ENCODE measurements around the gene TGM4.
"Not testable (repeated sequence)": the region's sequence is repeated elsewhere in the genome, so short reads cannot be mapped to it uniquely, and the experiment has no call there.

Gene TGM4

DNA sequence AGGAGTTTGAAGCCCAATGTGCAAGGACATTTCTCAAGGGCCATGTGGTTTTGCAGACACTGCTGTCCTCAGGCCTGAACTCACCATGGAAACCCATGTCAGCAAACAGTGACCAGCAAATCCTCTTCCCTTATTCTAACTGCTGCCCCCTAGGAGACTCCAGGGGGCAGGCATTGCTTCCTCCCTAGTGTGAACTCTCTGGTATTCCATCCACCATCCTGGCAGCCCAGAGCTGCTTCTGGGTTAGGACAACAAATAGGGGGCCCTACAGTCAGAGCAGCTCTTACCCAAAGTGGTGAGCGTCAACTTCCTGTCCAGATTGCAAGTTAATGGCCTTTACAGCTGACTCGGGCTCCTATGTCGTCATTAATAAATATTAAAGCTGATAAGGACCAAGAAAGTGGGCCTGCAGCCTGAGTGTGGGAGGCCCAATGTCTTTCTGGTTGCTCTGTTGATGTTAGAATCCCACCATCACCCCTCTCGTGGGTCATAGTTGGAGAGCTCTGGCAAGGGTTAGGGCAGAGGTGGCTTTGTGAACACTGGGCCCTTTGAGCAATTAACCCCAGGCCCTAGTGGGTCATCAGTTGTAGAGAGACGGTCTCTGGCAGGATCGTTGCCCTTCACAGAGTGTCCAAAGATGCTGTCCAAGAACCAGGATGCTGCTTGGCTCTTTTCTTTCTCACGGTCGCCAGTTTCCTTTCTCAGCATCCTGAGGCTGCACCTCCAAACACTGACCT is 41.5 kb downstream of the TGM4 start:
- no peak for DNase-seq

- no peak for DNase-seq
Observed at GRCh38 chr3:44918087-44918486, 43.7 kb downstream of the TGM4 start.

DNA sequence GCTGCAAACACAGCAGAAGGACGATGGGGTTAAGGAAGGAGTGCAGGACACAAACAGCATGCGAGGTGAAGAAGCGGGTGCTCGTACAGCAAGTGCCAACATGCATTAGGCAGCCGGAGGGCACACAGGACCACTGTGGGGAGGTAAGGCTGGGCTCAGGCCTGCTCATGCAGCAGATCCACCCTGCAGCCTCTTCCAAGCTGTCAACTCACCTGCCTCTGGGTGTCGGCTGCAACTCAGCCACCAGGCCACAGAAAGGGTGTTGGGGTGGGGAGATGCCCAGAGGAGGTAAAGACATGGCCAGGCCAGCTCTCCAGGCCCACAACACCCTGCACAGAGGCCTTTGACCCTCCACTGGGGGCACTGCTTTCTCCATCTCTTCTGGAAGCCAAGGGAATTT is 44.2 kb downstream of the TGM4 start:
- DNase-seq, result no peak

GRCh38 chr3:44920081-44920480 is 45.7 kb downstream of the TGM4 start:
- DNase-seq, result peak; percentile 9

GRCh38 chr3:44923632-44924456 is 49.4 kb downstream of the TGM4 start:
- peak; percentile 71 for DNase-seq

DNA sequence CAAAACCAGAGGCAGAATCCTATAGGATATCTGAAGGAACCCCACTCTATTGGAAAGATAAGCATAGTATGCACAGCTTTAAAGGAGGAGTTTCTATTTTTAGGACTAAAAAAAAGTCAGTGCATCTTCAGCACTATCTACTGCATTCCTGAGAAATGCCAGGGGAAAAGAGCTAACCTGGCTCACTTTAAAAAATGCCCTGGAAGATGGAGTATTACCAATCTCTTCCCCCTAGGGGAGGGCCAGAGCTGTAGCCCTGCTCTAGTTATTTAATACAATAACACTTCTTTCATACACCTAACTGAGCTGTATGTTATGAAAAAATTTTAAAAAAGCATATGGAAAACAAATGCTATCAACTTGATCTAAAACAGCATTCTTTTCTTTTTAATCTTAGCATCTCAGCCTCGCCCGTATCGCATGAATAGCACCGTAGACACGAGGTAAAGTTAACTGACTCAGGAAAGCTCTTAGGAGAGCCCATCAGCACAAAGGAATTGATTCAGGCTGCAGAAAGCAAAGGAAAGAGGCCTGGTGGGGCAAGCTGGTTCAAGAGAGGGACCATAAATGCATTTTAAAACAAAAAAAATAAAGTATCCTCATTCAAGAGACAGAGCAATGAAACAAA is 50.2 kb downstream of the TGM4 start:
- DNase-seq, result no peak

DNA sequence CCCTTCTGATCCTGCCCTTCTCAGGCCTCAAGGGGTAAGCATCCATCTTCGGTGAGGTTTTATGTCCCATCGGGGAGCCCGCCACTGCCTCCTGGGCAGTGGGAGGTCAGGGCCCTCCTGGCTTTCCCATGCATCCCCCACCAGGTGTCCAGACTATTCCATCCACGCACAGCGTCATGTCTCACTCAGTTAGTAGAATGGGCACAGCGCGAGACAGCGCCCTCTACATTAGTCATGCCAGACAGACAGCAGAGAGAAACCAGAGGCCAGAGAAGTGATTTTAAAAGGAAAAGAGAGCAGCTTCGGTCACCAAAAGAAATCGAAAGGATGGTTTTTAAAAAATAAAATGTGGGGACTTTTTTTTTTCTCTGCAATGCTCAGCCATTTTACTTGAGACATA is 51.8 kb downstream of the TGM4 start:
- DNase-seq, result no peak

DNA sequence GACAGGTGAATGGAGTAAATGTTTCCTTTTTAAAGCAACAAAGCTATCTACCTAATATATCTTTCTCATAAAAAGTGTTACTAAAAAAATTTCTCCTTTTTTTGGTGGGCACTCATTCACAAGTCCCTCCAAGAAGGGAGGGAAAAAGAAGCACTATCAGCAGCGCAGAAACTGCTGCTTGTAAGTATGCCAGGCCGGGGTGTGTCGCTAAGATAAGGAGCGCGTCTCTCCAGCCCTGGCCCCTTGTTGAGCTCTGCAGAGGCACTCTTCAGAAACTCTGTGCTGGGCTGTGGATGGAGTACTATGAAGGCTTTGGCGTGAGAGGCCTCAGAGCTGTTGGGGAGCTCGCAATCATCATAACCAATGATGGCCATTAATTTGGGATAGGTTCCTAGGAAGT is 52.5 kb downstream of the TGM4 start:
- DNase-seq, result no peak

DNA sequence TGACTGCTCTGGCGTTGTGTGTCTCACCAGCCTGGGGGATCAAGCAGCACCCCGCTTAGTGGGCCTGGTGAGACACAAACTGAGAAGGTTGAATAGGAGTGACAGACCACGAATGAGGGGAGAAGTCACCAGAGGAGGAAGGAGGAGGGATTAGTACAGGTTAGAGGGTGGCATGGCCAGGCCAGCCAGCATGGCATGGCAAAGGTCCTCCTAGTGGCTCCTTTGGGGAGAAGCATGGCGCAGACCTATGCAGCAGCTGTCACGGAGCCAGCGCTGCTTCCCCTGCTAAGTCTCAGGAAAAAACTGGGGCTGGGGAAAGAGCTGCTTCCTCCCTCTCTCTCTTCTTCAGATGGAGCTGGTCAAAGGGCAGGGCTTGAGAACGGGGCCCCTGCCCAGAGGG is 53.0 kb downstream of the TGM4 start:
- no peak for DNase-seq

GRCh38 chr3:44929782-44930181 is 55.4 kb downstream of the TGM4 start:
- DNase-seq, result no peak

DNA sequence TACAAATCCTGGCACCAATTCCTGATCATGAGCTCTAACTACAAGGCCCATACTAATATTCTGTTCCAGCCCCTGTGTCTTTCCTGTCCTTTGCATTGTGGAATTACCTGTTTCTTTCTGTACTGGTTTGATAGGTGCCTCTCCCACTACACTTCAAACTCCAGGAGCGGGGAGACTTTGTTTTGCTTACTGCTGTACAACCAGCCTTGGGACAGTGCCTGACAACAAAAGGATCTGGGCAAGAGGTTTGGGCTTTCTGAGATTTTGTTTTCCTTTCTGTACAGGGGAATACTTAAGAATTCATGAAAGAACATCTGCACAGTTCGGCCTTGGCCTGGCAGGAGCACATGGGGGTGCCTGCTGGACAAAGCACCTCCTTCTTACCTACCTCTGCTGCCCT is 56.5 kb downstream of the TGM4 start:
- DNase-seq, result no peak

GRCh38 chr3:44931791-44932190 is 57.4 kb downstream of the TGM4 start:
- DNase-seq, result no peak

DNA sequence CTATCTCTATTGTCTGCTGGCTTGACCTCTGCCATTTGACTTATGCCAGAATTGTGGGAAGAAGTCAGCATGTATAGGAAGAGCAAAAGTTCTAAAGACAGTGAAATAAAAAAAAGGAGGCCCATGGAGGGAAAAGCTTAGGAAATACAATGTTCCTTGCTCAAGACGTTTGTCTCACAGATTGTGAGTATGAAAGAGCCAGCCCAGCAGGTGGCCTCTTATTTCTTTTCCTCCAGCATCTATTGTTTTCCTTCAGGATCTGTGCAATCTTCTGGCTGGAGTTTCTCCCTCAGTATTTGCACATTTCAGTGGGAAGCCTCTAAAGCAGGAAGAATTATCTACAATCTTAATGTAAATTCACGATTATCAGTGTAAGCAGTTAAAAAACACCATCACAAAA is 57.9 kb downstream of the TGM4 start:
- DNase-seq, result no peak

DNA sequence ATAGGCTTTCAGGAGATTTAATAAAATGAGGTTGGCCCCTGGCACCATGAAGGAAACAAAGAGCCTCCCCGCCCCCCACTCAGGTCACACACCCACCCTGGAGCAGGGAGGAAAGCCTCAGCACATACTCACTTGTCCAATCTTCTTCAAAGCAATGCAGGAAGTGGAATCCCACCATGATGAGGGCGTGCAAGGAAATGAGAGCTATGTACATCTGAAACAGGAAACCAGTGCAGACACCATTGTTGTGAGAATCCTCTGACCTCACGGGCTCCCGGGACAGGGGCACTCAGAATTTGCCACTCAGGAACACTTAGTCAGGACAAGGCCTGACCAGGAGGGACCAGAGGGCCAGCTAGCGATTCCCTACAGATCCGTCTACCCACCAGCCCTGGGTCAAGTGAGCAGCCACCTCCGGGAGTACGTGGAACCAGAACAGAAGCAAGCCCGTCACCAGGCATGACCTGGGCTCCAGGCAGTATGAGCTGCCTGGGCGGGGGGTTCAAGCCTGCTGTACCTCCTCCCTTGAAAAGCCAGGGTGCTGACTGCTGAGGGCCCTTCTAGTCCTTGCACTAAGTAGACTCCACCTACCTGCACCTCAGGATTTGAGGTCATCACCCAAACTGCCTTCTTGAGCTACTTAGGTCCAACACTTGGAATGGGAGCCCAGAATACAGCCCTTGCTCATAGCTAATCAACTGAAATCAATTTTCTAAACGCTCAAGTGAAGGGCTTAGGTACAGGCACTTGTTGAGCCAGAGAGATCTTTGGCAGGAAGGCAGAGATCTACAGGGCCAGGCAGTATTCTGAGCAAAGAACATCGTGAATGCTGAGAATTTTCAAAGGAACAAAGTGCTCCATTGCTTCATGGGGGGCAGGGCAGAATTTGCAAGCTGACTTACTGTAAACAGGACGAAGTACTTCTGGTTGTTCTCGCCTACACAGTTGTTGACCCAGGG is 58.9 kb downstream of the TGM4 start:
- DNase-seq, result no peak

- DNase-seq, result no peak
Observed at GRCh38 chr3:44939581-44940036, 65.2 kb downstream of the TGM4 start.

GRCh38 chr3:44942202-44942921 is 68.0 kb downstream of the TGM4 start:
- DNase-seq, result peak; percentile 20

GRCh38 chr3:44948239-44948638 is 73.8 kb downstream of the TGM4 start:
- DNase-seq, result no peak

DNA sequence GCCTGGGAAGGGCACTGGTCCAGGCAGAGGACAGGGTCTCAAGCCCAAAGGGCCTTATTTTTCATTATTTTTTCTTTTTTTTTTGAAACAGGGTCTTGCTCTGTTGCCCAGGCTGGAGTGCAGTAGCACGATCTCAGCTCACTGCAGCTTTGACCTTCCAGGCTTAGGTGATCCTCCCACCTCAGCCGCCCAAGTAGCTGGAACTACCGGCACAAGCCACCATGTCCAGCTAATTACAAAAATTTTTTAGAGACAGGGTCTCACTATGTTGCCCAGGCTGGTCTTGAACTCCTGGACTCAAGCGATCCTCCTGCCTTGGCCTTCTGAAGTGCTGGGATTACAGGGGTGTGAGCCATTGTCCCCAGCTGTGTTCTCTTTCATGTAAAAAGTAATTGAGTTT is 75.4 kb downstream of the TGM4 start:
- not testable (repeated sequence) for DNase-seq

DNA sequence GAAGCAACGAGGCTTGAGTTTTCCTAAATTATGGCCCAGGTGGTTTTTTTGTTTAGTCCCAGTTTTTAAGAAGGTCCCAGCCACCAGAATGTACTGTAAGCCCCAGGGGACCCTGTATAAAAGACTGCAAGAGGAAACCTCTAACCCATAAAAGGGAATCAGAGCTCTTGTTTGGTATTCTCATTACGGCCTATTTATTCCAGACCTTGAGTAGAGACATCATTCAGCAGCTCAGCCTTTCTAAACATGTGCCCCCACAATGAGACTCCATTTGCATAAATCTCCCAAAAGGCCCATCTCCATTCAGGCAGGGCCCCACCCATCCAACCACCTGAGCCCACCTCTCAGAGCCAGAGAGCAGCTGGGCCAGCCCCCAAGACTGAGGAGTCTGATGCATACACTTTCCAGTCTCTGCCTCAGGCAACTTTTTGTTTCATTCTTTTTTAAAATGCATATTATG is 75.9 kb downstream of the TGM4 start:
- DNase-seq, result no peak

GRCh38 chr3:44952689-44953088 is 78.3 kb downstream of the TGM4 start:
- no peak for DNase-seq

- DNase-seq, result no peak
Observed at GRCh38 chr3:44954304-44954703, 79.9 kb downstream of the TGM4 start.

GRCh38 chr3:44954962-44955361 is 80.6 kb downstream of the TGM4 start:
- no peak for DNase-seq

Measured in fibroblast of skin of scalp (primary cell).